Measurements from ENCODE around the gene PALLD.

The PALLD gene

DNA sequence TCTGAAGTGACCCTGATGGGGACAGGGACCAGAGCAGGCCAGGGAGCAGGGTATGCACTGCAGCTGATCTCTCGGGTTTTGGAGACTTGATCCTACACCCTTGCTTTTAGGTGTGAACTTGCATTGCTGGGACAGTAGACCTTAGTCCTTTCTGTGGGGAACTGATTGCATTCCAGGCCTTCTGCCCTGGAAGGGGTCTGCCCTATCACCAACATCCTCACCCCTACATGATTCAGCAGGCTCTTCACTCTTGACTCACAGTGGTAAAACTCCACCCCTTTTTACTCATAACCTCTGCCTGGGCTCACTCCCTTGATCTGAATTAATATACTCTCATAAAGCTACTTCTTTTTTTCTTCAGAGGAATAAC is 10.0 kb upstream of the PALLD start:
- no peak for TF ChIP-seq GATA3 (IDR thresholded peaks at IDR 0.05; ENCODE audit: low read depth, low read length)
- TF ChIP-seq GATA2 (IDR thresholded peaks at IDR 0.05; ENCODE audit: low read depth, low read length), result no peak

- TF ChIP-seq GATA3 (IDR thresholded peaks at IDR 0.05; ENCODE audit: low read depth, low read length), result no peak
- TF ChIP-seq GATA2 (IDR thresholded peaks at IDR 0.05; ENCODE audit: low read depth, low read length), result no peak
Observed at GRCh38 chr4:168487282-168488035, 9.4 kb upstream of the PALLD start.

GRCh38 chr4:168488869-168489274 is 8.0 kb upstream of the PALLD start:
- no peak for TF ChIP-seq GATA3 (IDR thresholded peaks at IDR 0.05; ENCODE audit: low read depth, low read length)
- TF ChIP-seq GATA2 (IDR thresholded peaks at IDR 0.05; ENCODE audit: low read depth, low read length), result no peak

- TF ChIP-seq GATA2 (IDR thresholded peaks at IDR 0.05; ENCODE audit: low read depth, low read length), result no peak
- TF ChIP-seq GATA3 (IDR thresholded peaks at IDR 0.05; ENCODE audit: low read depth, low read length), result no peak
Observed at GRCh38 chr4:168489616-168490015, 7.2 kb upstream of the PALLD start.

GRCh38 chr4:168490711-168491110 is 6.1 kb upstream of the PALLD start:
- TF ChIP-seq GATA2 (IDR thresholded peaks at IDR 0.05; ENCODE audit: low read depth, low read length) (no peak), GATA3 (IDR thresholded peaks at IDR 0.05; ENCODE audit: low read depth, low read length) (no peak)

DNA sequence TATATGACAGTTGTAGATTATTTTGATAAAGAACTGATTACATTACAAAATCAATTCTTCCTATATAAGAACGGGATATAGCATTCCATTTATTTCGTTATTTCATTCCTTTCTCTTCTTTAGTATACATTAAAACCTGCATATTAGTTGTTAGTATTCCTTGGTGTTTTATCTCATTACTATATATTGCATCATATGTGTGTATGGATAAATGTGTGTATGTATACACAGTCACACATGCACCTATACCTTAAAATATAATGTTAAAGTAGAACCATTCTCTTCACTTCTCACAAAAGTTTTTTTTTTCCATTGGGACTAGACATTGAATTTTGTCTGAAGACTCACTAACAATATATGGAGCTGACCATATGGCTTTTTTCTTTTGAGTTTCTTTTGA is 5.3 kb upstream of the PALLD start:
- TF ChIP-seq GATA3 (IDR thresholded peaks at IDR 0.05; ENCODE audit: low read depth, low read length) (no peak), GATA2 (IDR thresholded peaks at IDR 0.05; ENCODE audit: low read depth, low read length) (no peak)

- TF ChIP-seq GATA3 (IDR thresholded peaks at IDR 0.05; ENCODE audit: low read depth, low read length), result no peak
- TF ChIP-seq GATA2 (IDR thresholded peaks at IDR 0.05; ENCODE audit: low read depth, low read length), result no peak
Observed at GRCh38 chr4:168498251-168498650, 1.4 kb downstream of the PALLD start.

- TF ChIP-seq GATA2 (IDR thresholded peaks at IDR 0.05; ENCODE audit: low read depth, low read length), result no peak
- no peak for TF ChIP-seq GATA3 (IDR thresholded peaks at IDR 0.05; ENCODE audit: low read depth, low read length)
Observed at GRCh38 chr4:168499241-168499640, 2.4 kb downstream of the PALLD start.

- TF ChIP-seq GATA2 (IDR thresholded peaks at IDR 0.05; ENCODE audit: low read depth, low read length) (no peak), GATA3 (IDR thresholded peaks at IDR 0.05; ENCODE audit: low read depth, low read length) (no peak)
Observed at GRCh38 chr4:168501407-168501806, 4.6 kb downstream of the PALLD start.

DNA sequence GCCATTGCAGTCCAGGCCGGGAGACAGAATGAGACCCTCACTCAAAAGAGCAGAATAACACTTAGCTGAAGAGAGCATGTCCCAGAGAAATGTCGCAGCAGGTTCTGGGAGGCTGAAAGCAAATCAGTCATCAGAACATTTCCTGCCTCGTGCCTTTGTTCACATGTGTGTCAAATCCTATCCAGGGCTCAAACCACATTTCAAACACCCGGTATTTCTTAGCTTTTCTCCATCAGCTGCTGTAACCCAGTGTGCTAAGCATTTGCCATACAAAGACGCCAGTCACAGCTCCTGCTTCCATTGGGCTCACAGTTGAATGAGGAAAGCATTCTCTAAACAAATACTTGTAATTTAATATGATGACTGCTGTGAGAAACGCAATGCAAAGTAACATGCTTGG is 6.0 kb downstream of the PALLD start:
- TF ChIP-seq GATA2 (IDR thresholded peaks at IDR 0.05; ENCODE audit: low read depth, low read length) (no peak), GATA3 (IDR thresholded peaks at IDR 0.05; ENCODE audit: low read depth, low read length) (no peak)

DNA sequence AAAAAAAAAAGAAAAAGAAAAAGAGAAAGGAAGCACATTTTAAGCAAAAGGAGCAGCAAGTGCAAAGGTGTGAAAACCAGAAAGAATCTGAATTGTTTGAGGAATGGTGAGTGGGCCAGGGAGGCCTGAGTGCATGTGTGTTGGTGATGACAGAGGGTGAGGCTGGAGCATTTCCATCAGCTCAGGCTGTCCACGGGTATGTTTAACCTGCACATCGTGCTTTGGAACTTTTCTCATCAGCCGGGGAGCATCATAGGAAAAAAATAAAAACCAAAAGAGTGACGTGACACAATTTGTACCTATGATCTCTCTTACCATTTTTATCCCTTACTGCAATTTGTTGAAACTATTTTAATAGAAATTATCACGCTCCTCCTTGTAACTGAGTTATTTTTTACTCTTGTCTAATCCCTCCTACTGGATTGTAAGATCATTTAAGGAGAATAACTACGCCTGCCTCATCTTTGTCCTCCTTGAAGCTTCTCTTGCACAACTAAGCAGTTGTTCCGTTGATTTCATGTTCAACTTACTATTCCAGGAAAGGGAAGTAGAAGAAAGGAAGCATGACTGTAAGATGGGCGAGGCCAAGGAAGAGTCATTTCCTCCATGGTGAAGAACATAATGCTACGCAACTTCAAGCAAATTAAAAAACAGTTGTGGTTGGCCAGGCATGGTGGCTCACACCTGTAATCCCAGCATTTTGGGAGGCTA is 7.0 kb downstream of the PALLD start:
- TF ChIP-seq GATA2 (IDR thresholded peaks at IDR 0.05; ENCODE audit: low read depth, low read length), result no peak
- no peak for TF ChIP-seq GATA3 (IDR thresholded peaks at IDR 0.05; ENCODE audit: low read depth, low read length)

DNA sequence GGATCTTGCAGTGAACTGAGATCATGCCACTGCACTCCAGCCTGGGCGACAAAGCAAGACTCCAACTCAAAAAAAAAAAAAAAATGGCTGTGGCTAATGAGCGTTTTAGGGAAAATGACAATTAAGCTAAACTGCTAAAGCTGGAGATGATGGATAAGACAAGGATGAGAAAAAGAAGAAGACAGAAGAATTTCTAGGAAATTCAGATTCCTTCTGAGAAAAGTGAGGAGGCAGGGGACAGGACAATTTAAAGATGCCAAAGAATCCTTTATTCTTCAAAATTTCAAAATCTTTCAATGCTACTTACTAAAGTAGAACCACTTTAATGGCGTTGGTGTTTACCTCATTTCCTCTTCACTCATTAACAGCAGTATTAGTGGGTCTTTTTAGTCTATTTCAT is 7.7 kb downstream of the PALLD start:
- TF ChIP-seq GATA3 (IDR thresholded peaks at IDR 0.05; ENCODE audit: low read depth, low read length), result no peak
- TF ChIP-seq GATA2 (IDR thresholded peaks at IDR 0.05; ENCODE audit: low read depth, low read length), result no peak

GRCh38 chr4:168506014-168506413 is 9.2 kb downstream of the PALLD start:
- TF ChIP-seq GATA2 (IDR thresholded peaks at IDR 0.05; ENCODE audit: low read depth, low read length), result no peak
- no peak for TF ChIP-seq GATA3 (IDR thresholded peaks at IDR 0.05; ENCODE audit: low read depth, low read length)

- no peak for TF ChIP-seq GATA2 (IDR thresholded peaks at IDR 0.05; ENCODE audit: low read depth, low read length)
Observed at GRCh38 chr4:168507178-168507815, 10.4 kb downstream of the PALLD start.

DNA sequence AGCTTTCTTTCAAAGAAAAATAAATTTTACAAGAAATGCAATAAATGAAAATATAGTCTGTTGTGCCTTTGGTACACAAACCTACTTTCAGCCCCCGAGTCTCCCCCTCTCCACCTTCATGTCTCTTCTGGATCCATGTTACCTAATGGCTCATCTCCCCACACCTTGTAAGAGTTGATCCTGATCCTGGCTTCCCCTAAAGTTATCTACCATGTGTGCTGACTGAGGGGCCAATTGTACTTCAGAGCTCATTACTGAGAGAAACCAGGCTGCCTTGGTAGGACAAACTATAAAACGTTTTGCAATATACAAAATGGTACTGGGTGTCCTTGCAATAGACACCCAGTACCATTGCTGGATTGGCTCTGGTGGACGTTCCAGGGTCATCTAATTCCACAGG is 11.8 kb downstream of the PALLD start:
- TF ChIP-seq GATA2 (IDR thresholded peaks at IDR 0.05; ENCODE audit: low read depth, low read length) (no peak), GATA3 (IDR thresholded peaks at IDR 0.05; ENCODE audit: low read depth, low read length) (no peak)
